ENCODE results near the gene MAPRE2.

GRCh38 chr18:35189510-35189909 lies 148.3 kb downstream of the MAPRE2 start:
- TF ChIP-seq CTCF (IDR thresholded peaks at IDR 0.05): no peak
- no peak for TF ChIP-seq EP300 (IDR thresholded peaks at IDR 0.05)
